ENCODE measurements around the gene ALCAM.

ALCAM gene

DNA sequence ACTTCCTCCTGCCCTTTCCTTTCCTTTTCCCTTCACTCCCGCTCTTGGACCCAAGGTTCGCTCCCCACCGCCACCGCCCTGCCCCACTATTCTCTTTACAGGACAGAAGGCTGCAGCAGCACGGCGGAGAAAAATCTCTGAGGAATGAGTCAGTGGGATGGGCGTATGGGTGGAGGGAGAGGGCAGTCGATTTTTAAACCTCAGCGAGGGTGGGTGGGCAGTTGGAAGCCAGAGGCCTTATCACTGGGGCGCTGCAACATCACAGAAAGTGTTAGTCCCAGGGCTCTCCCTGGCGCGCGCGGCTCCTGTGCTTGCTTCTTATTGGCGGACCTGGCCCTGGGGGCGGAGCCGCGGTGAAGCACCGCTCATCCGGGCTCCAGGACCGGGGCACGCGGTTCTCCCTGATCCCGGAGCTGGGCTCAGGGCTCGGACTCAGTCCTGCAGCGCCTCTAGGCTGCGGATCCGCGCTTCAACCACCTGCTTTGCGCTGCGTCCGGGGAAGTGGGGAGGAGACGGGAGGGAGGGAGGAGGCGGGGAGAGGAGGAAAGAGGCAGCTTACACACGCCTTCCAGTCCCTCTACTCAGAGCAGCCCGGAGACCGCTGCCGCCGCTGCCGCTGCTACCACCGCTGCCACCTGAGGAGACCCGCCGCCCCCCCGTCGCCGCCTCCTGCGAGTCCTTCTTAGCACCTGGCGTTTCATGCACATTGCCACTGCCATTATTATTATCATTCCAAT is at the start of gene ALCAM:
Gene ALCAM, plus strand, starts transcription at position 584 of the 737 bp plus-strand sequence.
- Histone ChIP-seq H3K4me1 (ENCODE audit: insufficient read depth, low read length) (peaks cover 27% of the 10 kb centered on the region), H3K9me3 (ENCODE audit: low read length) (no peaks in the 10 kb centered on the region), H3K4me3 (ENCODE audit: low read length) (peak within 1 kb of the TSS; percentile 66), H2AFZ (ENCODE audit: low read depth, low read length) (peak within 1 kb of the TSS; percentile 98), H3K27me3 (ENCODE audit: insufficient read depth, low read length) (no peaks in the 10 kb centered on the region), H3K36me3 (ENCODE audit: insufficient read depth, low read length) (no peaks in the 10 kb centered on the region)

DNA sequence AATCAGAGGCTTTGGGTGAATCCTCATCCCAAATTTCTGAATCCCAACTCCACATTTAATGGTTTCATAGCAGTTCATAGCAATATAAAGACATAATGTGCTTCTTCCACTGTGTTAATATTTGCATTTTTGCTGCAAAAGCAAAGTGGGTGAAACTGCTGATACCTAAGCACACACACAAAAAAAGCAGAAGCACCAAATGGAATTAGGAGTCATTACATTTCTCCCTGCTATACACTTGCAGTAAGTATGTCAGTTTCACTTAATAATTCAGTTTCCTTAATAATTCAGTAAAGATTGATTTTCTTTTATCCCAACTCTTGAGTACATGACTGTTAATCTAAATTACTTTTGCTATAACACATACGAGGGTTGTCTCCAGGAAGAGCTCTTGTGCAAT is 48.9 kb upstream of the ALCAM start:
- Histone ChIP-seq H2AFZ (ENCODE audit: low read depth, low read length) (no peak overlapping the region), H3K27me3 (ENCODE audit: insufficient read depth, low read length) (no peaks in the 10 kb centered on the region), H3K4me1 (ENCODE audit: insufficient read depth, low read length) (no peaks in the 10 kb centered on the region), H3K4me3 (ENCODE audit: low read length) (no peak overlapping the region), H3K36me3 (ENCODE audit: insufficient read depth, low read length) (no peaks in the 10 kb centered on the region), H3K9me3 (ENCODE audit: low read length) (no peaks in the 10 kb centered on the region)

DNA sequence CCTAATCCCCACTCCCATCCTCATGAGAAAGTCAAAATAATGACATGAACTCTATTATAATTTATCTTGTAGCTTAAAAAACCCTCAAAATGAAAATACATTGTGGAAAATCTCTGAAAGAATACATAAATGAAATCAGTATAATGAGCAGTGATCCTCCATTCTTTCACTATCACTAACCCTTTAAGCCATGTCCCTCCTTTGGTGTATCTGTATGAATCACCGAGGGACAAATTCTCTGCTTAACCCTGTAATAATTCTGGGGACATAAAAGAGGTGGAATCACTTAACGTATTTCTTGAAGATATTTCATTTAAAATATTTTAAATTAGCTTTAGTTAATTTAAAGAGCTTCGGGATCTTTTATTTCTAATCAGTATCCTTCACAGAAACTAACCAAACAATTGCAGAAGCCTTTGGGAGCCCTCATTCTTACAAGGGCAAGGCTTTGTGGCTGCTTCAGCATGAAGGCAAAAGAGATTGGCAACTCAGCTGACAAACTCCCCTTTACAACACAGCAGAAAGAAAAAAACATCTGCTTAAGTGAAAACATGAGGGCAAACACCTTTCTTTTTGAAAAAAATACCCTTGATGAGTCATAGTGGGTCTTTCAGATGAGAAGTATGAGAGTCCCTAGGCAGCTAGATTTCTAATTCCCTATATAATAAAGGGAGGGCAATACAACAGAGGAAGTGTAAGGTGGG is 44.0 kb upstream of the ALCAM start:
- no peak overlapping the region for H3K4me3 ChIP-seq (ENCODE audit: low read length)
- H3K27me3 ChIP-seq (ENCODE audit: insufficient read depth, low read length): no peaks in the 10 kb centered on the region
- H3K9me3 ChIP-seq (ENCODE audit: low read length): no peaks in the 10 kb centered on the region
- no peaks in the 10 kb centered on the region for H3K36me3 ChIP-seq (ENCODE audit: insufficient read depth, low read length)
- no peaks in the 10 kb centered on the region for H3K4me1 ChIP-seq (ENCODE audit: insufficient read depth, low read length)
- no peak overlapping the region for H2AFZ ChIP-seq (ENCODE audit: low read depth, low read length)

DNA sequence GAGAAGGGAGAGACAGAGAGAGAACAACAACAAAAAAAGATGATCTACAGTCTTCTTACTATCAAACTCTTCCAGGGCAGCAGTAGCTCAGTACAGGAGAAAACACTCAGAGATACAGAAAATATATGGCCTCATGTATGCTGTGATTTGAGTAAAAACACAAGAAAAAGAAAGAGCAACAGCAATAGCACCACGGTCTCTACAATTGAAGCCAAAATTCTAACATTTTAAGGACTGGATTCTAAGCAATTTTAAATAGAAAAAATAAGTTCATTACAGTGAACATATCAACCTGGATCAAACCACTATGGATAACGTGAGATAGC is 43.5 kb upstream of the ALCAM start:
- Histone ChIP-seq H3K4me1 (ENCODE audit: insufficient read depth, low read length) (no peaks in the 10 kb centered on the region), H3K27me3 (ENCODE audit: insufficient read depth, low read length) (no peaks in the 10 kb centered on the region), H3K9me3 (ENCODE audit: low read length) (no peaks in the 10 kb centered on the region), H2AFZ (ENCODE audit: low read depth, low read length) (no peak overlapping the region), H3K36me3 (ENCODE audit: insufficient read depth, low read length) (no peaks in the 10 kb centered on the region), H3K4me3 (ENCODE audit: low read length) (no peak overlapping the region)

DNA sequence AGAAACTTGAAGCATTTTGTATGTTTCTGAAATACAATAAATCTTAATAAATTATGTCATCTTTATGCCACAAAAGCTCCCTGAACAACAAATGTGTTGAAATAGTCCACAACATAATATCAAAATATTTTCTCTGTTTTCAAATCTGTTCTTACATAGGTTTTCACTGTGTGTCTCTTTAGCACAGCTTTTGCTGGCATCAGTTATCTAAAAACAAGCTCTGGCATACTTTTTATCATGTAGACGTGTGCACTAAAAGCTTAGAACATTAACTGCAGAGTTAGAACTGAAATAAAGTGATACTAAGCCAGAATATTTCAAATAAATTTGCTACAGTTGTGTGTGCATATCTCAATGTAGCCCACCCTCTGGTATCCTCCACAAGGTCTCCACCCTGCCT is 41.8 kb upstream of the ALCAM start:
- Histone ChIP-seq H3K36me3 (ENCODE audit: insufficient read depth, low read length) (no peaks in the 10 kb centered on the region), H3K27me3 (ENCODE audit: insufficient read depth, low read length) (no peaks in the 10 kb centered on the region), H3K9me3 (ENCODE audit: low read length) (no peaks in the 10 kb centered on the region), H2AFZ (ENCODE audit: low read depth, low read length) (no peak overlapping the region), H3K4me1 (ENCODE audit: insufficient read depth, low read length) (no peaks in the 10 kb centered on the region), H3K4me3 (ENCODE audit: low read length) (no peak overlapping the region)

DNA sequence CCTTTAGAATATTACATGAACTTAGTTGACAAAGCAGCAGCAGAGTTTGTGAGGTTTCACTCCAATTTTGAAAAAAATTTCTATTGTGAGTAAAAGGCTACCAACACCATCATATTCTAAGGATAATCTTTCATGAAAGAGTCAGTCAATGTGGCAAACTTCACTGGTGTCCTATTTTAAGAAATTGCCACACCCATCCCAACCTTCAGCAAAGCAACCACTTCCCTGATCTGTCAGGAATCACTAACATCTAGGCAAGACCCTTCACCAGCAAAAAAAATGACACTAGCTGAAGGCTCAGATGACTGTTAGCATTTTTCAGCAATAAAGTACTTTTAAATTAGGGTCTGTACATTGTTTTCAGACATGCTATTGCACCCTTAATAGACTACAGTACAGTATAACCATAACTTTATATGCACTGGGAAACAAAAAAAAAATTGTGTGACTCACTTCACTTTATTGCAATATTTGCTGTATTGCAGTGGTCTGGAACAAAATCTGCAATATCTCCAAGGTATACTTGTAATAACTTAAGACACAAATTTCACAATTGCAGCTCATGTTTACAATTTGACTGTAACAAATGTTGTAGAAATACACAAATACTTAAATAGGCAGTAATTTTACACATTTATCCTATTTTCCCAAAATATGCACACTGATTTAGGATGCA is 38.9 kb upstream of the ALCAM start:
- Histone ChIP-seq H3K27me3 (ENCODE audit: insufficient read depth, low read length) (no peaks in the 10 kb centered on the region), H3K9me3 (ENCODE audit: low read length) (no peaks in the 10 kb centered on the region), H3K4me1 (ENCODE audit: insufficient read depth, low read length) (no peaks in the 10 kb centered on the region), H3K36me3 (ENCODE audit: insufficient read depth, low read length) (no peaks in the 10 kb centered on the region), H2AFZ (ENCODE audit: low read depth, low read length) (no peak overlapping the region), H3K4me3 (ENCODE audit: low read length) (no peak overlapping the region)

DNA sequence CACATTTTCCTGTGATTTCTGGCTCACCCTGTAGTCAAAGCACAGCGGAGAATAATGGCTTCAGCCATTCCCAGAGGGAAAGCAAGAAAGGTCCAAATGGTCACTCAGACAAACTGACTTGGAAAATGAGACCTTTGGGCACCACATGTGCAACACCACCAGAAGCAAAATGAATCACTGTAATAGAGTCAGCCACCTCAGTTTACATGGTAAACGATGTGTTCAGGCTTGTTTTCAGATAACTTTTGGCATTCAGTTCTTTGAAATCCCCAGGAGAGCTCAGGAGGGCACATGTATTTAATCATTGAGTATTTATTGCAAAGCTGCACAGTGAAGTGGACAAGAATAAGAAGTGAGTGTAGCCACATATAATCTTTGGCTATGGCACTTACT is 38.4 kb upstream of the ALCAM start:
- Histone ChIP-seq H3K9me3 (ENCODE audit: low read length) (no peaks in the 10 kb centered on the region), H3K27me3 (ENCODE audit: insufficient read depth, low read length) (no peaks in the 10 kb centered on the region), H2AFZ (ENCODE audit: low read depth, low read length) (no peak overlapping the region), H3K4me3 (ENCODE audit: low read length) (no peak overlapping the region), H3K36me3 (ENCODE audit: insufficient read depth, low read length) (no peaks in the 10 kb centered on the region), H3K4me1 (ENCODE audit: insufficient read depth, low read length) (no peaks in the 10 kb centered on the region)

DNA sequence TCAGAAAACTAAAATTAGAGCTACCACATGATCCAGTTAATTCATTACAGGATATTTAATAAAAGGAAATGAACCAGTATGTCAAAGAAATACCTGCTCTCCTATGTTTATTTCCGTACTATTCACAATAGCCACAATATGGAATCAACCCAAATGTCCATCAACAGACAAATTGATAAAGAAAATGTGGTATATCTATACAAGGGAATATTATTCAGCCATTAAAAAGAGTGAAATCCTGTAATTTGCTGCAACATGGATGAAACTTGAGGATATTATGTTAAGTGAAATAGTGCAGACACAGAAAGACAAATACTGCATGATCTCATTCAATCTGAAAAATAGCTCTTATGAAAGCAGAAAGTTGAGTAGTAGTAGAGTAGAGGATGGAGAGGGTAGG is 33.7 kb upstream of the ALCAM start:
- Histone ChIP-seq H3K27me3 (ENCODE audit: insufficient read depth, low read length) (no peaks in the 10 kb centered on the region), H3K9me3 (ENCODE audit: low read length) (no peaks in the 10 kb centered on the region), H3K36me3 (ENCODE audit: insufficient read depth, low read length) (no peaks in the 10 kb centered on the region), H3K4me1 (ENCODE audit: insufficient read depth, low read length) (no peaks in the 10 kb centered on the region), H2AFZ (ENCODE audit: low read depth, low read length) (no peak overlapping the region), H3K4me3 (ENCODE audit: low read length) (no peak overlapping the region)

DNA sequence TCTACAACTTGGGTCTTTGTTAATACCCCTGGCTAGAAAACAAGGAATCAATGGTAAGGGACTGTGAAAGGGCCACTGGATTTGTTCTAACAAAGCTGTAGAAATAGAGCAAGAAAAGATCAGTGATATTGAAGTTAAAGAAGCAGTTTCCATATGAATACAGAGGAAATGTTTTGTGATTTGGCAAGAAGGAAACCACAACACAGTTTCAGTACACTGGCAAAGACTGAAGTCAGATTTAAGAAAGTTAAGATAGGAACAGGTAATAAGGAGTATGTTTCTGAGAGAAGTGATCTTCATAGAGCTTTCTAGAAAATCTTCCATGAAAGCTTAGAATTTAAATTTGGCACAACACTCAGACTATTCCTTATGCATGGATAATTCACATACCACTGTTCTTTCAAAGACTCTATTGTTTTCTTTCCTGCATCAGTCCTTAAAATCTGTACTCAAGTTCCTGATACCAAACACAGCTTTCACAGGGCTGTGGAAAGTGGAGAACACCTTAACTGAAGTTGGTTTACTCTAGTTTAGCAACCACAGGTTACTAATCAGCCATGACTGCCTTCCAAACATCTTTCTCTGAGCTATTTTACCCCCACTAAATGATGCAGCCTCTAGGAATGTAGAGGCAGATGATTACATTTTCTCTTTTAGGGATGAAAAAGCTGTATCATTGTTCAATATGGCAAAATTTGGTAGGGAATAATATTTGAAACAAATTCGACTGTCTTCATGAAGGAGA is 32.4 kb upstream of the ALCAM start:
- no peaks in the 10 kb centered on the region for H3K27me3 ChIP-seq (ENCODE audit: insufficient read depth, low read length)
- H3K9me3 ChIP-seq (ENCODE audit: low read length): no peaks in the 10 kb centered on the region
- H3K36me3 ChIP-seq (ENCODE audit: insufficient read depth, low read length): no peaks in the 10 kb centered on the region
- H3K4me3 ChIP-seq (ENCODE audit: low read length): no peak overlapping the region
- no peak overlapping the region for H2AFZ ChIP-seq (ENCODE audit: low read depth, low read length)
- no peaks in the 10 kb centered on the region for H3K4me1 ChIP-seq (ENCODE audit: insufficient read depth, low read length)

DNA sequence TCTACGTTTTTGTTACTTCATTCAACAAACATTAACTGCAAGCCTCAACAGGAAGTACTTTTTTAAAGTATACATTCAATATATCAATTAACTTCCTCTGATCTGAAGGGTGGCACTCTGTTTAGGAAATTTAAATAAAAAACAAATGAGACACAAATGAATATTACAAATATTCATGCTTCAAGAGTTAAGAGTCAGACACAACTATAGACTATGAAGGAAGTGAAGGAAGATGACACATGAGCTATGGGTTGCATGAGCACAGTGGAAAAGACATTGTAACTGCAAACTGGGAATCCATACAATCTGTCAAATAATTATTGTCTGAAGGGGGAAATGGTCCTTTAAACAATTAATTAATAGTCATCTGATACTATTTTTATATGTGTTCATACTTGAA is 26.8 kb upstream of the ALCAM start:
- H3K9me3 ChIP-seq (ENCODE audit: low read length): no peaks in the 10 kb centered on the region
- H3K36me3 ChIP-seq (ENCODE audit: insufficient read depth, low read length): no peaks in the 10 kb centered on the region
- H3K4me1 ChIP-seq (ENCODE audit: insufficient read depth, low read length): no peaks in the 10 kb centered on the region
- no peaks in the 10 kb centered on the region for H3K27me3 ChIP-seq (ENCODE audit: insufficient read depth, low read length)
- H2AFZ ChIP-seq (ENCODE audit: low read depth, low read length): no peak overlapping the region
- no peak overlapping the region for H3K4me3 ChIP-seq (ENCODE audit: low read length)

DNA sequence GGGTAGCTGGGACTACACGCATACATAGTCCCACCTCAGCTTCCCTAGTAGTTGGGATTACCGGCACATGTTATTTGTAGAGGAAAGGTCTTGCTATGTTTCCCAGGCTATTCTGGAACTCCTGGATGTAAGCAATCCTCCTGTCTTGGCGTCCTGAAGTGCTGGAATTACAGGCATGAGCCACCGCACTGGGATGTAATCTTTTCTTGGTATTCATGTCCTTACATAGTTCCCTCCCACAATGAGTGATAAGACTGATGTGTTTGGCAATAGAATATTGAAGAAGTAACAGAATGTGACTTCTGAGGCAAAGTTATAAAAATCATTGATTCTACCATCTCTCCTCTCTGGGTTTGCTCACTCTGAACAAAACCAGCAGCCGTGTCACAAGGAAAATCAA is 22.7 kb upstream of the ALCAM start:
- H3K9me3 ChIP-seq (ENCODE audit: low read length): no peaks in the 10 kb centered on the region
- H3K4me3 ChIP-seq (ENCODE audit: low read length): no peak overlapping the region
- no peaks in the 10 kb centered on the region for H3K27me3 ChIP-seq (ENCODE audit: insufficient read depth, low read length)
- no peak overlapping the region for H2AFZ ChIP-seq (ENCODE audit: low read depth, low read length)
- H3K4me1 ChIP-seq (ENCODE audit: insufficient read depth, low read length): no peaks in the 10 kb centered on the region
- H3K36me3 ChIP-seq (ENCODE audit: insufficient read depth, low read length): no peaks in the 10 kb centered on the region

DNA sequence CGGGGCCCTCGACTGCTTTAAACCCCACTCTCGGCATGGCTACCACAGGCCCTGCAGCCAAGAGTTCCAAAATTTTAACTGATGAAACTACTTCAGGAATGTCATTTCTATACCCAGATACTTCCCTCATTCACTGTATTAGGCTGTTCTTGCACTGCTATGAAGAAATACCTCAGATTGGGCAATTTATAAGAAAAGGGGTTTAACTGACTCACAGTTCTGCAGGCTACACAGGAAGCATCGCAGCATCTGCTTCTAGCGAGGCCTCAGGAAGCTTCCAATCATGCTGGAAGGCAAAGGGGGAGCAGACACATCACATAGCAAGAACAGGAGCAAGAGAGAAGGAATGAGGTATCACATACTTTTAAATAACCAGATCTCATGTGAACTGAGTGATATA is 21.6 kb upstream of the ALCAM start:
- no peaks in the 10 kb centered on the region for H3K4me1 ChIP-seq (ENCODE audit: insufficient read depth, low read length)
- no peak overlapping the region for H2AFZ ChIP-seq (ENCODE audit: low read depth, low read length)
- H3K4me3 ChIP-seq (ENCODE audit: low read length): no peak overlapping the region
- no peaks in the 10 kb centered on the region for H3K27me3 ChIP-seq (ENCODE audit: insufficient read depth, low read length)
- no peaks in the 10 kb centered on the region for H3K9me3 ChIP-seq (ENCODE audit: low read length)
- H3K36me3 ChIP-seq (ENCODE audit: insufficient read depth, low read length): no peaks in the 10 kb centered on the region
